HepG2 (cell line): ENCODE measurements around the gene UCP1. TPM values are rescaled to one million over a fixed set of nuclear protein-coding genes. Genes with fewer than 3 reads are reported as not detected.

Experiments
- BORCS8-MEF2B ChIP-seq: sonication (generic); formaldehyde crosslinking; IDR thresholded peaks from 2 replicates; pipeline ENCODE4 v1.8.0; 2022; ENCODE audit warnings: mild to moderate bottlenecking, missing genetic modification reagents
- BRD4 ChIP-seq: sonication (generic); formaldehyde crosslinking; IDR thresholded peaks from 2 replicates; pipeline ENCODE4 v1.4.0; 2020; ENCODE audit warnings: missing genetic modification reagents
- CBFB ChIP-seq: sonication (generic); formaldehyde crosslinking; IDR thresholded peaks from 2 replicates; pipeline ENCODE4 v1.4.0; 2020; ENCODE audit warnings: missing genetic modification reagents
- CEBPB ChIP-seq: IDR thresholded peaks from 2 replicates; pipeline ENCODE4 v1.6.1; 2011; ENCODE audit warnings: low read depth, low read length, improper control_type of control experiment, borderline replicate concordance
- FOXJ3 ChIP-seq: sonication (generic); formaldehyde crosslinking; IDR thresholded peaks from 2 replicates; pipeline ENCODE4 v1.4.0; 2020; ENCODE audit warnings: missing genetic modification reagents, mild to moderate bottlenecking, borderline replicate concordance
- HDAC6 ChIP-seq: fragments of 200-600 bp; sonication (generic); IDR thresholded peaks from 2 replicates; pipeline ENCODE4 v1.7.0; 2017; ENCODE audit warnings: mild to moderate bottlenecking, antibody characterized with exemption, low read length, low read depth
- HNRNPL ChIP-seq: fragments of 200-400 bp; formaldehyde crosslinking; IDR thresholded peaks from 2 replicates; pipeline ENCODE4 v1.6.1; 2017; ENCODE audit warnings: mild to moderate bottlenecking, low read depth, low read length
- HOXA7 ChIP-seq: sonication (generic); formaldehyde crosslinking; IDR thresholded peaks from 2 replicates; pipeline ENCODE4 v1.8.1; 2022; ENCODE audit warnings: mild to moderate bottlenecking, missing genetic modification reagents, moderate library complexity
- NBN ChIP-seq: fragments of 450-650 bp; conservative IDR thresholded peaks from 2 replicates; pipeline ENCODE4 v1.6.1; 2017
- NR2F2 ChIP-seq: IDR thresholded peaks from 2 replicates; pipeline ENCODE4 v1.6.1; 2012; ENCODE audit warnings: low read depth, inconsistent platforms, borderline replicate concordance
- PBX3 ChIP-seq: sonication (generic); formaldehyde crosslinking; IDR thresholded peaks from 2 replicates; pipeline ENCODE4 v1.8.1; 2023; ENCODE audit warnings: missing genetic modification reagents, inconsistent platforms, borderline replicate concordance
- SIN3A ChIP-seq: IDR thresholded peaks from 2 replicates; pipeline ENCODE4 v1.6.1; 2011; ENCODE audit warnings: low read depth, mild to moderate bottlenecking, control low read depth, low read length, borderline replicate concordance
- SNRNP70 ChIP-seq: fragments of 200-400 bp; formaldehyde crosslinking; IDR thresholded peaks from 2 replicates; pipeline ENCODE4 v1.6.1; 2017; ENCODE audit warnings: mild to moderate bottlenecking, low read depth, low read length, moderate library complexity
- ZMAT5 ChIP-seq: sonication (generic); formaldehyde crosslinking; IDR thresholded peaks from 2 replicates; pipeline ENCODE4 v1.5.0; 2020; ENCODE audit warnings: mild to moderate bottlenecking, low read depth, missing genetic modification reagents, borderline replicate concordance
- ZNF296 ChIP-seq: sonication (generic); formaldehyde crosslinking; conservative IDR thresholded peaks from 2 replicates; pipeline ENCODE4 v1.5.0; 2020; ENCODE audit warnings: mild to moderate bottlenecking, missing genetic modification reagents
- ZNF543 ChIP-seq: sonication (generic); formaldehyde crosslinking; IDR thresholded peaks from 2 replicates; pipeline ENCODE4 v1.4.0; 2020; ENCODE audit warnings: mild to moderate bottlenecking, missing genetic modification reagents
- ZNF672 ChIP-seq: sonication (generic); formaldehyde crosslinking; IDR thresholded peaks from 2 replicates; pipeline ENCODE4 v1.8.1; 2022; ENCODE audit warnings: missing genetic modification reagents
- ZNF703 ChIP-seq: sonication (generic); formaldehyde crosslinking; IDR thresholded peaks from 2 replicates; pipeline ENCODE4 v1.5.1; 2020; ENCODE audit warnings: missing genetic modification reagents, mild to moderate bottlenecking, moderate library complexity, borderline replicate concordance
- ZNF709 ChIP-seq: sonication (generic); formaldehyde crosslinking; IDR thresholded peaks from 2 replicates; pipeline ENCODE4 v1.5.0; 2020; ENCODE audit warnings: mild to moderate bottlenecking, missing genetic modification reagents
- ZNF878 ChIP-seq: sonication (generic); formaldehyde crosslinking; IDR thresholded peaks from 2 replicates; pipeline ENCODE4 v1.8.1; 2023; ENCODE audit warnings: mild to moderate bottlenecking, missing genetic modification reagents, moderate library complexity
- ZSCAN9 ChIP-seq: IDR thresholded peaks from 2 replicates; pipeline ENCODE4 v1.6.1; 2016; ENCODE audit warnings: borderline replicate concordance
- polyA plus RNA-seq, 8 experiments: library from polyadenylated mRNA; depleted of rRNA in 3 of 8; stranded (reverse) in 7 of 8; unstranded in 1 of 8; fragments of >200 nt; fragmentation: Illumina TruSeq in 4 of 8; extraction: Trizol in 4 of 8; gene quantifications; 2 replicates each; pipeline versions ENCODE4 v1.2.1 to v1.2.3, GENCODE V29; 2011 to 2016; ENCODE audit warnings: low read depth in 4 of 8, missing spikeins in 1 of 8, mixed read lengths in 1 of 8; ENCODE audit not compliant: insufficient read depth in 1 of 8
- total RNA-seq, 5 experiments: library from RNA; depleted of rRNA; stranded (reverse); fragments of >200 nt; fragmentation: Illumina TruSeq; extraction: Trizol; gene quantifications; 2 replicates each; pipeline ENCODE4 v1.2.3, GENCODE V29; 2016; ENCODE audit warnings: low read depth in 1 of 5
- TF ChIP-seq, protein P1 (sequence below): sonication (generic); formaldehyde crosslinking; IDR thresholded peaks from 2 replicates; pipeline ENCODE4 v1.8.0; 2022; ENCODE audit warnings: mild to moderate bottlenecking, missing genetic modification reagents, borderline replicate concordance
- TF ChIP-seq, protein P2 (sequence below): sonication (generic); formaldehyde crosslinking; IDR thresholded peaks from 2 replicates; pipeline ENCODE4 v1.8.0; 2023; ENCODE audit warnings: mild to moderate bottlenecking, missing genetic modification reagents
- TF ChIP-seq, protein P3 (sequence below): sonication (generic); formaldehyde crosslinking; IDR thresholded peaks from 2 replicates; pipeline ENCODE4 v1.8.1; 2023; ENCODE audit warnings: mild to moderate bottlenecking, missing genetic modification reagents, borderline replicate concordance
- TF ChIP-seq, protein P4 (sequence below): sonication (generic); formaldehyde crosslinking; IDR thresholded peaks from 2 replicates; pipeline ENCODE4 v1.8.1; 2023; ENCODE audit warnings: mild to moderate bottlenecking, missing genetic modification reagents

The UCP1 gene
- total and polyA plus RNA-seq, 2 of the 13 experiments (the other 11 are each of a cell fraction or from before 2014, with no cell fraction given), result 0.11 TPM

- TF ChIP-seq, protein P1, sequence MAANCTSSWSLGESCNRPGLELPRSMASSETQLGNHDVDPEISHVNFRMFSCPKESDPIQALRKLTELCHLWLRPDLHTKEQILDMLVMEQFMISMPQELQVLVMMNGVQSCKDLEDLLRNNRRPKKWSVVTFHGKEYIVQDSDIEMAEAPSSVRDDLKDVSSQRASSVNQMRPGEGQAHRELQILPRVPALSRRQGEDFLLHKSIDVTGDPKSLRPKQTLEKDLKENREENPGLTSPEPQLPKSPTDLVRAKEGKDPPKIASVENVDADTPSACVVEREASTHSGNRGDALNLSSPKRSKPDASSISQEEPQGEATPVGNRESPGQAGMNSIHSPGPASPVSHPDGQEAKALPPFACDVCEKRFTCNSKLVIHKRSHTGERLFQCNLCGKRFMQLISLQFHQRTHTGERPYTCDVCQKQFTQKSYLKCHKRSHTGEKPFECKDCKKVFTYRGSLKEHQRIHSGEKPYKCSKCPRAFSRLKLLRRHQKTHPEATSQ, result peak; percentile 70; the same call in 1 of the 2 replicates
- TF ChIP-seq, protein P2, sequence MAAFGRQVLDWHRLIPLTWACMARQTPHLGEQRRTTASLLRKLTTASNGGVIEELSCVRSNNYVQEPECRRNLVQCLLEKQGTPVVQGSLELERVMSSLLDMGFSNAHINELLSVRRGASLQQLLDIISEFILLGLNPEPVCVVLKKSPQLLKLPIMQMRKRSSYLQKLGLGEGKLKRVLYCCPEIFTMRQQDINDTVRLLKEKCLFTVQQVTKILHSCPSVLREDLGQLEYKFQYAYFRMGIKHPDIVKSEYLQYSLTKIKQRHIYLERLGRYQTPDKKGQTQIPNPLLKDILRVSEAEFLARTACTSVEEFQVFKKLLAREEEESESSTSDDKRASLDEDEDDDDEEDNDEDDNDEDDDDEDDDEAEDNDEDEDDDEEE (CRISPR knock-in tag), result no peak
- TF ChIP-seq HNRNPL, result no peak
- TF ChIP-seq ZNF543, result no peak; the same call in 1 of the 2 replicates
- TF ChIP-seq, protein P3, sequence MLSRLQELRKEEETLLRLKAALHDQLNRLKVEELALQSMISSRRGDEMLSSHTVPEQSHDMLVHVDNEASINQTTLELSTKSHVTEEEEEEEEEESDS (CRISPR knock-in tag), result 0 out of 2 replicates have a peak, but pooled peaks have one; percentile 55
- TF ChIP-seq BORCS8-MEF2B, result peak; percentile 80; the same call in 1 of the 2 replicates
- peak; percentile 70; the same call in 1 of the 2 replicates for TF ChIP-seq BRD4 (CRISPR knock-in tag)
- peak; percentile 70; the same call in 1 of the 2 replicates for TF ChIP-seq FOXJ3 (CRISPR knock-in tag)
- TF ChIP-seq ZNF703 (CRISPR knock-in tag), result no peak
- no peak for TF ChIP-seq NR2F2
- TF ChIP-seq ZNF672, result 0 out of 2 replicates have a peak, but pooled peaks have one; percentile 26
- no peak for TF ChIP-seq HDAC6
- TF ChIP-seq HOXA7 (CRISPR knock-in tag), result no peak
- TF ChIP-seq SIN3A, result peak; percentile 93
- no peak for TF ChIP-seq NBN
- no peak for TF ChIP-seq SNRNP70
- TF ChIP-seq CBFB (CRISPR knock-in tag), result peak; percentile 70; the same call in 1 of the 2 replicates
- peak; percentile 30; the same call in 1 of the 2 replicates for TF ChIP-seq ZNF709
- TF ChIP-seq, protein P4, sequence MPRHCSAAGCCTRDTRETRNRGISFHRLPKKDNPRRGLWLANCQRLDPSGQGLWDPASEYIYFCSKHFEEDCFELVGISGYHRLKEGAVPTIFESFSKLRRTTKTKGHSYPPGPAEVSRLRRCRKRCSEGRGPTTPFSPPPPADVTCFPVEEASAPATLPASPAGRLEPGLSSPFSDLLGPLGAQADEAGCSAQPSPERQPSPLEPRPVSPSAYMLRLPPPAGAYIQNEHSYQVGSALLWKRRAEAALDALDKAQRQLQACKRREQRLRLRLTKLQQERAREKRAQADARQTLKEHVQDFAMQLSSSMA (CRISPR knock-in tag), result peak; percentile 50; the same call in 1 of the 2 replicates
- no peak for TF ChIP-seq CEBPB
- TF ChIP-seq ZNF878 (CRISPR knock-in tag), result peak; percentile 9; the same call in 1 of the 2 replicates
- no peak for TF ChIP-seq ZNF296 (CRISPR knock-in tag)
- TF ChIP-seq ZSCAN9 (CRISPR knock-in tag), result peak; percentile 80; the same call in 1 of the 2 replicates
- no peak for TF ChIP-seq ZMAT5 (CRISPR knock-in tag)
- TF ChIP-seq PBX3 (CRISPR knock-in tag), result no peak
Measured at GRCh38 chr4:140523857-140524742, 44.7 kb downstream of the UCP1 start, which contains the start of gene ELMOD2 (continued).
